Activated gamma-delta T cell (primary cell): ENCODE results near the gene RRP8.

Experiments used
- DNase-seq: peaks from one replicate; lab custom pipeline; 2025; lab: John Stamatoyannopoulos, UW

Gene RRP8

DNA sequence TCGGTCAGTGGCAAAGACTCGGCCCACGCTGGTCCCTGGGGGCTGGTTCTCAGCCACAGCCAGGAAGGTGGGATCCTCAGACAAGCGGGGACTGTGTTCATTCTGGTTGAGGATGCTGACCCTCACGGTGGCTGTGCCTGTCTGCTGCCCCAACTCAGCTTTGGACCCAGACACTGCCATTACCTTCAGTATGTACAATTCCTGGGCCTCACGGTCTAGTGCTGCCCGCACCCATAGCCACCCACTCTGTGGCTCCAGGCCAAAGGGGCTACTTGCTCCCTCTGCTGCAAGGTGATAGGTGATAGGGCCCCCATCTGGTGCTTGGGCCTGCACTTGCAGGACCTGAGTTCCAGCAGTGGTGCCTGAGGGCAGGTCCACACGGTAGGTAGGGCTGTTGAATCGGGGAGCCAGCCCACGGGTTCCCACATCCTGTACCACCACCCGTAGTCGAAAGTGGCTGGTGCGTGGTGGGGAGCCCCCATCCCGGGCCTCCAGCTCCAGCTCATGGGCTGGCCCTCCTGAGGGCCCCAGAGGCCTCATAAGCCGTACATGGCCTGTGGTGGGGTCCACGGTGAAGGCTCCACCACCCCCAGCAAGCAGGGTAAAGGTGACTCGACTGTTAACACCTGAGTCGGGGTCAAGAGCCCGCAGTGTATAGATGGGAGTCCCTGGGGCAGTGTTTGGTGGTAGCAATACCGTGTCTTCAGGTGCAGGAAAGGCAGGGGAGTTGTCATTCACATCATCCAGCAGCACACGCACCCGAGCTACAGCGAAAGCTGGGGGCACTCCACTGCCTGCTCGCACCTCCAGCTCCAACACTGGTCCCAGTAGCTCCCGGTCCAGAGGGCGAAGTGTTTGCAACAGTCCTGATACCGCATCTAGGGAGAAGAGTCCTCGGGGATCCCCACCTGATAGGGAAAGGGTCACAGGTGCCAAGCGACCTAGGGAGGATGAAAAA, 29.0 kb upstream of the RRP8 start:
- DNase-seq = no peak

DNA sequence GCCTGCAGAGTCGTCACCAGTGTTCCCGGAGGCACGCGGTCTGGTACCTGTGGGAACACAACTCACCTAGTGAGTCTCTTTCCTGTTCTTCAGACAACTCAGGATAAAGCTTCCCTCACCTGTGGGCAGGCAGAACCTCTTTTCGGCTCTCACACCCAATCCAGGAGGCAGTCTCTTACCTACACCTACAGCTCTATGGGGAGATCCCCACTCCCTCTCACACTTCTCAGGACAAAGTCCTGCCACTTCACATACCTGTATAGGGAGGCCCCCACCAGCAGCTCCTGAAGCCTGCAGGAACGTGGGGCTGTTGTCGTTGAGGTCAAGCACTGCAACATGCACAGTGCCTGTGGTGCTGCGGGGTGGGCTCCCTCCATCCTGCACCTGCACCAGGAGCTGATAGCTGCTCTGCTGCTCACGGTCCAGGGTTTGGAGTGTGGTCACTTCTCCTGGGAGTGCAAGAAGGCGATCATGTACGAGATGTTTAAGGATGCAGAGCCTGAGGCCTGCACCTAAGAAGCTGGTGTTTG, 28.0 kb upstream of the RRP8 start:
- no peak for DNase-seq

DNA sequence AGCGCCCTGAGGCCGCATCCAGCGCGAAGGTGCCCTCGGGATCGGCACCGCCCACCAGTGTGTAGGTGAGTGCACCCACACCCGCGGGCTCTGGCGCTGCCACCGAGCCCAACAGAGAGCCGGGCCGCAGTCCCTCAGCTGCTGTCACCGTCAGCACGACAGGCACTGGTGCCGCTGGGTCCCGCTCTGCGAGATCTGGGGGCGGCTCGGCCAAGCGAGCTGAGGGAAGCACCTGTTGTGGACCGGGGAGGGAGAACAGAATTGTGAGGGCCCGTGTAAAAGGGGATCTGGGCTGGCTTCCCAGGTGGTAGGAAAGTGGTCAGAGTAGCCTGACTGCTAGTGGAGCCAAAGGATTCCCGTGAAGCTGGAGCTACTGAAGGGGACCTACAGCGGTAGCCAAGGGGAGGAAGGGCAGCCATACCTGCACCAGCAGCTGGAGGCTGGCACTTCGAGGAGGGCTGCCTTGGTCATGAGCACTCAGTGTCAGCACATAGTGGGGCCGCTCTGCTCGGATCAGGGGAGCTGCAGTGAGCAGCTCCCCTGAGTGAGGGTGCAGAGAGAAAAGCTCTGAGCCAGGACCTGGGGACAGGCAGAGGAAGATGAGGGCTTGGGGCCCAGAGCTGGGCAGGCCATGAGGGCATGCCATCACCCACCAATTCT, 27.3 kb upstream of the RRP8 start:
- DNase-seq = no peak

DNA sequence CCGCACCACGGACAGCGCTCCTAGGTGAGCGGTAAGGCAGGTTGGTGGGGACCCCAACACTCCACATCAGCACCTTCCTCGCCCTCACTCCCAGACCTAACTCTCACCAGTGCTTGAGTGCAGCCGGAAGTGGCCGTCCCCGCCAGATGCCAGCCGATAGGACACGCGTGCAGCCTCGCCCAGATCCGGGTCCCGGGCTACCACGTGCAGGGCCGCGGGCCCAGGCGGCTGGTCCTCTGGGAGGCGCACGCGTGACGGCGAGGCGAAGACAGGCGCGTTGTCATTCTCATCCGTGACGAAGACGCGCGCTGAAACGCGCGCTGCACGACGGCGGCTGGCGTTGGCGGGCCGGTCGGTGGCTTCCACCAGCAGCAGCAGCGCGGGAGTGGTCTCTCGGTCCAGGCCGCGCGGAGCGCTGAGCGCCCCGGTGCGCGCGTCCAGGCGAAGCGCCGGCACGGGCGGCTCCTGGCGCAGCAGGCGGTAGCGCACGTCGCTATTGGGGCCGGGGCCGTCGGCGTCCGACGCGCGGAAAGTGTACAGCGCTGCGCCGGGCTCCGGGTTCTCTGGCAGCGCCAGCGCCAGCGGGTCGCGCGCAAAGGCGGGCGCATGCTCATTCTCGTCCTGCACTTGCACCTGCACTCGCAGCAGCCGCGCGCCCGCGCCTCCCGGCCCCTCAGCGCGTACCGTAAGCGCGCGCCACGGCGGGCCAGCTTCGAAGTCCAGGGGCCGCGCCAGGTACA, 26.6 kb upstream of the RRP8 start:
- no peak for DNase-seq

DNA sequence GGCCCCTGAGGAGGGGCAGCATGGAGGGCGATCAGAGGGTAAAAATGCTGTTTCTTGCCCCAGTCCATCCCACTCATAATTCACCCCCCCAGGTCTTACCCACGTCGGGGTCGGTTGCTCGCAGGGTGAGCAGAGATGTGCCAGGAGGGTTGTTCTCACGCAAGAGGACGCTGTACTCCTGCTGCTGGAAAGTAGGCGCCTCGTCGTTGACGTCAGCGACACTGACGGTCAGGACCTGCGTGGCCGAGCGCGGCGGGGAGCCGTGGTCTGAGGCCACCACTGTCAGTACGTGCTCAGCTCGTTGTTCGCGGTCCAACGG, 26.1 kb upstream of the RRP8 start:
- DNase-seq = no peak

DNA sequence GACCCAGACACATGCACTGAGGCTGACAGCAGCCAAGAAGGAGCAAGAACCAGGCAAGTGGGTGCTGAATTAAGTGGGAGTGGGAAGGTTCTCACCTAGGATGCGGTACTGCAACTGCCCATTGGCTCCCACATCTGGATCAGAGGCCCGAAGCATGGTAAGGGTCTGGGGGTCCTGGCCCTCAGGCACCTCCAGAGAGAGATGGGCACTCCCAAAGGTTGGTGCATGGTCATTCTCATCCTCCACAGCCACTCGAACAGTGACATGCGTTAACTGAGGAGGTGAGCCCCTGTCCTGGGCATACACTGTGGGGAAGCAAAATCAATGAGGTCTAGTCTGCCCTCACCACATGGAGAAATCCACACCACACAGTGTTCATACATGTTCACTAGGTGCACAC, 25.1 kb upstream of the RRP8 start:
- DNase-seq = no peak

DNA sequence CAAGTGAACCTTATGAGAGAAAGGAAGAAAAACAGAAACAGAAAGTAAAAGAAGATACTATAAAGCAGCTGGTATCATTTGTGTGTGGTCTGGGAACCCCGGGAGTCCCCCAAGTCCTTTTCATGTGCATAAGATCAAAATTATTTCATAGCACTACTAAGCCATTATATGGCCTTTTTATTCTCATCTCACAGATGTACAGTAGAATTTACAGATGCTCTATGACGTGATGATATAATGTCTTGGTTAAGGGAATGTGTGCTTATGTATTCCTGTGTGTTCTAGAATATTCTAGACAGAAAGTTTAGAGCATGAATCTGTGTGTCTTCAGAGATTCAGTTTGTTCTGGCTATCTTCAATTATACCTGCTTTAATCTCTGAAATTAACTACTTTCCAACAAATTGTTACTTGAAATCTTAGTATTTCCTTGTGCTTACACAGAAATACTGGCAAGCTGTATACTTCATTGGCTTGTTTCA, 24.4 kb upstream of the RRP8 start:
- DNase-seq = no peak

DNA sequence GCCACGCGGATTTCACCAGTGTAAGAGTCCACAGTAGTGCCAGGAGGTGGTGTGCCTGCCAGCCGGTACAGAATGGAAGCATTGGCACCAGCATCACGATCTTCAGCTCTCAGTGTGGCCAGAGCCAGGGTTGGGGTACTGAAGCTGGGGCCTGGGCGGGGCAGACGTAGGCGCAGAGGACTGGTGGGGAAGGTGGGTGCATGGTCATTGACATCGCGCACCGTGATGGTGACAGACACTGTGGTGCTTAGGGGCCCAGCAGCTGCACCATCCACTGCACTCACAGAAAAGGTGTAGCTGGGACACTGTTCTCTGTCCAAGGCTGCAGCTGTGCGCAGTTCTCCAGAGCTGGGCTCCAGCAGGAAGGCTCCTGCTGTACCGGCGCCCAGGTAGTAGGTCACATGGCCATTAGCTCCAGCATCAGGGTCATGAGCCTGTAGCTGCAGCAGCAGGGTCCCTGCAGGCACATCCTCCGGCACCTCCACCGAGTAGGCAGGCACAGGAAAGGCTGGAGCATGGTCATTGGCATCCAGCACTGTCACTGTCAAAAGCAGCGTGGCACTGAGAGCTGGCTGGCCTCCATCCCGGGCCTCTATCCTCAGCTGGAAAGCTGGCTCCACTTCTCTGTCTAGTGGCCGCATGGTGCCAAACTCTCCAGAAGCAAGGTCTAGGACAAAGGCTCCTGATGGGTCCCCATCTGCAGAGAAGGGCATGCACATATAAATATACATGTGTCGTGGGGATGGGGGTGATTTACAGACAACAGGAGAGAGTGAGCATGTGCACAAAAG, 23.8 kb upstream of the RRP8 start:
- no peak for DNase-seq

DNA sequence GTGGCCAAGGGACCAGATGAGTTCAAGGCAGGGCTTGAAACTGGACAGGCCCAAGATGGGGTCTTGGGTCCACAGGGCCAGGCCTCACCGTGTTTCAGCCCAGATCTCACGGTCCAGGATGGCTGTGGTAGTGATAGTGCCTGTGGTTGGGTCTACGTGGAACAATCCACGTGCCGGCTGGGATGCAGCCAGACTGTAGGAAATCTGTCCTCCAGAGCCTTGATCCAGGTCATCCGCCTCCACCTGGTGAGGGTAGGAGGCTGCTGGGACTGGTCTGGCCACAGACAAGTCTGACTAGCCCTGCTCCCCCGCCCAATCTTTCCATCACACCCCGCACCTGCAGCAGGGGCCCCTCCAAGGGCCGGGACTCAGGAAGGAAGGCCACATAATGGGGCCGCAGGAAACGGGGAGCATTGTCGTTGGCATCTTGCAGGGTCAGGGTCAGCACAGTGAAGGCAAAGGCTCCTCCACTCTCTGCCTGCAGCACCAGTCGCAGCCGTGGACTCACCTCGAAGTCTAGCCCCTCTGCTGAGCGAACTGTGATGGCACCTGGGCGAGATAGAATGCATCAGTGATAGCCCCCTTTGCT, 22.5 kb upstream of the RRP8 start:
- DNase-seq = no peak

DNA sequence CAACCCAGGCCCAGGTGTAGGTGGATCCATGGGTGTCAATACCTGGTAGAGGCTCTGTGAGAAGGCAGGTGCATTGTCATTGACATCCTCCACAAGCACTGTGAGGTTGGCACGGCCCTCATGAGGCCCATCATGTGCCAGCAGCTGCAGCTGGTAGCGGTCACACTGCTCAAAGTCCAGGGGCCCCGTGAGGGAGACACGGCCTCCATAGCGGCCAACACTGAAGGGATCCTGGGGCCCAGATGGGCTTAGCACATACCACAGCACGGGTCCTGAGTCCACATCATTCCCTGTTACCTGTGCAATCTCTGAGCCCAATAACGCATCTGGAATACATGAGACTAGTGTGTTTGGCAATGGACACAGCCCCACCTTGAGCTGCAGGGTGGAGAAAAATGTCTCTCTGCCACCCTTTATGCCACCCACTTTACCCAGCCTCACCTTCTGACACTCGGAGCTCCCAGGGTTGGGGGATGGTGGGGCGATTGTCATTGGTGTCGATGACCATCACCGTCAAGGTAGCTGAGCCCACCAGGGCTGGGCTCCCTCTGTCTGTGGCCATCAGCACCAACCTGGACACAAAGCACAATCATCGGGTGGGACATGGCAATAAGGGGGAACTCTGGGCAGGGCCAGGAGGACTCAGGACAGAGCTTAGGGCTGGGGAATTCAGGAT, 21.9 kb upstream of the RRP8 start:
- DNase-seq = no peak

DNA sequence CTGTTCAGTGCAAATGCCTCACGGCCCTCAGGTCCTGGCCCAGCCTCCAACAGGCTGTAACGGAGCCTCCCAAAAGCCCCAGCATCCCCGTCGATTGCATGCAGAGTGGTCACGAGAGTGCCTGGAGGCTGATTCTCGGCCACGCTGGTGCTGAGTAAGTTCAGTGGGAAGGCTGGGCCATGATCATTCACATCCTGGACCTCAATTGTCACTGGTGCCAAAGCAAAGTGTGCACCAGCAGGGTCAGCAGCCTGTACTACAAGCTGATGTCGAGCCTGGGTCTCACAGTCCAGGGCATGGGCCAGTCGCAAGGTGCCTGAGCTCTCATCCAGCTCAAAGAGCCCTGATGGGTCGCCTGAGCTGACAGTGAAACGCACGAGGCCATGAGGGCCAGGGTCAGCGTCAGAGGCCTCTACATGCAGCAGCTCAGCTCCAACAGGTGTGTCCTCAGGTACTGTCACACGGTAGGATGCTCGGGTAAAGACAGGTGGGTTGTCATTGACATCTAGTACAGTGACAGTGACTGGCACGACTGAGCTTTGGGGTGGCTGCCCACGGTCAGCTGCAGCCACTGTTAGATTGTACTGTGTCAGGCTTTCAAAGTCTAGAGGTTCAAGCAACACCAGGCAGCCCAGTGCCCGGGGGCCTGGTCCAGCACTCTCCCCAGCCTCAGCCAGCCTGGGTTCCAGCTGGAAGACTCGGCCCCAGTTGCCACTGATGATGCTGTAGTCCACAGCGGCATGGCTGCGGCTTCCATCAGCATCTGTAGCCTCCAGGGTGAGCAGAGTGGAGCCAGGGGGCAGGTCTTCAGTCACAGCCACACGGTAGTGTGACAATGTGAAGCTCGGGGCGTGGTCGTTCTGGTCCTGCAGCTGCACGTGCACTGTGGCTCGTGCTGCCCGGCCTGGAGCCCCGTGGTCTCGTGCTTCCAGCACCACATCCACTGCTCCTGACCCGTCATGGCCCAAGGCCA, 20.3 kb upstream of the RRP8 start:
- no peak for DNase-seq

DNA sequence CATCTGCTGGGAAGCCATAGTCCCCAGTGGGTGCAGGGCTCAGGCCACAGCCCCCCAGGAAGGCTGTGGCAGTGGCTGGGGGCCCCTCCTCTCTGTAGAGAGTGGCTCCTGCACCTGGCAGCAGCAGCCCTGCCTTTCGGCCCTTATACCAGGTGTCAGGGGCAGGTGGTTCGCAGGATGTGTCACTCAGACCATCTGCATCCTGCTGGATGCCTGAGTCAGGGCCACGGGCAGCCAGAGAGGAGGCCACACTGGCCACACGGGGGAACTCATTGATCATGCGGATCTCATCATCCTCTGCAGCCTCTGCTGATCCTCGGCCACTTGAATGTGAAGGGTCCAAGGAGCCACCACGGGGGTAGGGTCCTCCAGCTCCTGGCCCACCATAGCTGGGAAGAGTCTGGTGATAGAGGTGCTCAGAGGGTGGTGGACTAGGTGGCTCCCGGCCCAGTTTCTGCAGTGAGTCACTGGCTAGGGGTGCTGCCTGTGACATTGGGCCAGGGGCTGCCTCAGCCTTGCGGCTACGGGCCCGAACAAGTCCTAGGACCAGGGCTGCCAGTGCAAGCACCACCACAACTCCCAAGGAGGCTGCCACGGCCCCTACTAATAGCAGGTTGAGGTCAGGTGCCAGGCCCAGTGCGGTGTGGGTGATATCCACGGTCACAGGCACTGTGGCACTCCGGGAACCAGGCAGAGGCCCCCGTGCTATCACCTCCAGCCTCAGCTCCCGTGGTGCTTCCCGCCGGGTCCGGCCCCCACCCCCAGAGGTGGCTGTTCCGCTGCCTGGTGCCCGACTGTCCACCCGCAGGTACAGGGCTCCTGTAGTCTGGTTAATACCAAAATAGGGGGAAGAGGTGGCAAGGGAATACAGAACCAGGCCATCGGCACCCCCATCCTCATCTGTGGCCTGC, 19.1 kb upstream of the RRP8 start:
- no peak for DNase-seq

DNA sequence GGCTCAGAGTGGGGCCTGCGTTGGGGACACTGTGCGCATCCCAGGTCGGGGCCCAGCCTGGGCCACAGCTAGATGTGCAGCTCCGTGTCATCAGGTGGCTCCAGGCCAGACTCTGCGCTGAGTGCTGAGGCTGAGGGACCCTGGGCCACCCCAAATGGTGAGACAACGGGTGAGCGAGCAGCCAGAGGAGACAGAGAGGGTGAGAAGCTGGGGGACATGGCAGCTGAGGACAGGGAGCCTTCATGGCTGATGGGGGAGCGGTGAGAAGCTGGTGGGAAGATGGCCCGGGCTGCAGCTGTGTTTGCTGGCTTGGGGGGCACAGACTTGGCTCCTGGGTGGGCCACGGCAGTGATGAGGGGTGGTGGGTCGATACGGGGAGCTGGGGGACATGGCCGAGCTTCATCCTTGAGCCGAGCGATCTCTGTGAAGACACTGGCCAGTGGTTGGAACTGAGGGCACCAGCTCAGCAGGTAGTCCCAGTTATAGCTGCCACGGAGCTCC, 18.3 kb upstream of the RRP8 start:
- DNase-seq = no peak

DNA sequence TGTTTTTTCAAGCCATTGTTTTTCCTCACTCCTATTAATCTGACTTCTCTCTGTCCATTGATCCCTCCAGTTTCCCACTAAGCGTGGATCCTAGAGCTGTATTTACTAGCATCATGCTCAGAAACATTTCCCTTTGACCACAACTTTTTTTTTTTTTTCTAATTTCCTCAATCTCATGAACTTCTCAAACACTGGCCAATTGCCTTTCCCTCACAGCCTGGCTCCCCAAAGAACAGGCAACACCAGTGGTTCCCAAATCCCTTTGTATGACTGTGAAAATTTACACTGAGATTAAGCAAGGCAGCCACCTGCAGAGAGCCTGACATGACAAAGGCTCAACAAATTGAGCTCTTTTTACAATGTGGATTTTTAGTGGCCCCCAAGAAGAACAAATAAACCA, 17.2 kb upstream of the RRP8 start:
- DNase-seq = no peak

DNA sequence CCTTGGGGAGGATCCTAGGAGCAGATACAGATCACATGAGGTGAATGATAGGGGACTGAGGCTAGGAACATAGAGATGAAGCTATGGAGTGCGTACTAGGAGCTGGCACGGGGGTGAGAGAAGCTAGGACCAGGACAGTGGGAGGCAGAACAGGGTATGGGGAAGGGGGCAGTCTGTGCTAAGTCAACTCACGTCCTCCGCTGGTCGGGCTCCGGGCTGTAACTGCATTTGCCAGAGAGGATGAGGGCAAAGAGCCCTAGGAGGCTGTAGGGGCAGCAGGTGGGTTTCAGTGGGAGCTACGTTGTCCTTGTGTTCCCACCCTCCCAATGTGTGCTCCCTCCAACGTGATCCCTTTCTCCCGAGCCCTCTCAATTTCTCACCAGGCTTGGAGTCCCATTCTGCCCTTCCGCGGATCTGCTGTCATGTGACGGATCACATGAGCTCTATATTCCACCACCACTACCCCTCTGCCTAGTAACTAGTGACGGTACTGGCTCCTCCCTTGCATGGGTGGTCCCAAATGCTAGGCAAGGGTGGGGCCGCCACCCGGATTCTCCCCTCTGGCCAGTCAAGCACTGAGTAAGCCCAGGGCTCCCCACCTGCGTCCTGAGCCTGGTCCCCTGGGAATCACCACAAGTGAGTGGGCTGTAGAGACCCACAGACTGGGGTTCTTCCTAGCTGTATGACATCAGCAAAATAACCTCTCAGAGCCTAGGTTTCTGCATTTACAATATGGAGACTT, 15.8 kb upstream of the RRP8 start, which contains the start of gene TPP1:
Gene TPP1, minus strand, starts transcription at position 419 of the 742 bp plus-strand sequence. Its CDS starts 22 bp downstream, at position 397.
- DNase-seq = peak; percentile 46

DNA sequence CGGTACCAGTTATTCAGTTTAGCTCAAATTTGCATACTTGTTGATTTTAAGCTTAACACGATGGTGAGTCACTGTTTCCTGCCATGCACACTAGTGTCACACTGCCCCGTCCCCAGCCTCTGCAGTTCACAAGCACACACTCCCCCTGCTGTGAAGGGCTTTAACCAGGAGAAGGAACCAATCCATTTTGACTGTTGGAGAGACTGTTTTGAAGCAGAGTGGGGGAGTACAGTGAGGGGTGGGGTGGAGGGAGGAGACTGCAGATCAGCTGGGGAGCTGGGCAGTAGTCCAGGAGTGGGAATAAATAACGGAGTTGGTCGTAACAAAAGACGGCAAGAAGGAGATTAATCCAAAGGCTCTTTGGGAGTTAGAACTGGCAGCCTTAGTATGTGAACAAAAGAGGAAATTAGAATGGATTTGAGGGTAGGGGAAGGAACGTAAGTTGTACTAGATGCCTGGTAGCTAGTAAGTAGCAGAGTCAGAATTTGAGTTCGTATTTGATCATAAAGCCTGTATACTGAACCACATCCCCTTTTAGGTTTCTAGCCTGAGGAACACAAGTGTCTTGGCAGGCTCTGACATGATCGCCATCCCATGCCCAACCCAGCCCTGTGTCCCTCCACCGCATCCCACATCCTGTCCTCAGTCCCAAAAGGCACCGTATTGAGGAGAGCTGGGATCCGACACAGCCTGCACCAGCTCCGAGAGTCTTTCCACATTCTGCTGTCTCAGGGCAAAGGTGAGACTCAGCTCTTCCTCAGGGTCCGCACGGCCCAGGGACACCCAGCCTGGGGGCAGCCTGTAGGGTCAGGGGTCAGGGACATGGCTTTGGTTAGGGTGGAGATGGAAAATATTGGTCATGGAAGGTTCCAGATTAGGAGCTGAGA, 14.9 kb upstream of the RRP8 start:
- no peak for DNase-seq
